Hepatocyte (in vitro differentiated cells): ENCODE results near the gene UGT2B17. TPM values are rescaled to one million over a fixed set of nuclear protein-coding genes. Genes with fewer than 3 reads are reported as not detected.

ENCODE experiments used
- DNase-seq: peaks from one replicate; pipeline ENCODE4 v3.0.0-alpha.2; 2016; ENCODE audit warnings: low spot score
- H2AFZ ChIP-seq: fragments of 200-600 bp; sonication (generic); 2 replicates; pipeline ENCODE4 v1.6.0; 2016; ENCODE audit warnings: antibody characterized with exemption, mild to moderate bottlenecking
- H3K27ac ChIP-seq: fragments of 200-600 bp; sonication (generic); 2 replicates; pipeline ENCODE4 v1.5.1; 2016; ENCODE audit warnings: mild to moderate bottlenecking
- H3K27me3 ChIP-seq: fragments of 200-600 bp; sonication (generic); 2 replicates; pipeline ENCODE4 v1.6.1; 2016
- H3K36me3 ChIP-seq: fragments of 200-600 bp; sonication (generic); replicated peaks from 2 replicates; pipeline ENCODE4 v1.5.1; 2016; ENCODE audit warnings: low read depth; ENCODE audit not compliant: insufficient read depth
- H3K4me1 ChIP-seq: fragments of 200-600 bp; sonication (generic); 2 replicates; pipeline ENCODE4 v1.5.1; 2016; ENCODE audit warnings: mild to moderate bottlenecking, moderate library complexity; ENCODE audit not compliant: insufficient read depth
- H3K4me2 ChIP-seq: fragments of 200-600 bp; sonication (generic); 2 replicates; pipeline ENCODE4 v1.6.0; 2016
- H3K4me3 ChIP-seq: fragments of 200-600 bp; sonication (generic); 2 replicates; pipeline ENCODE4 v1.5.1; 2016; ENCODE audit warnings: mild to moderate bottlenecking
- H3K79me2 ChIP-seq: fragments of 200-600 bp; sonication (generic); 2 replicates; pipeline ENCODE4 v1.6.0; 2017; ENCODE audit warnings: mild to moderate bottlenecking
- H3K9me2 ChIP-seq: fragments of 200-600 bp; sonication (generic); replicated peaks from 2 replicates; pipeline ENCODE4 v1.6.0; 2017; ENCODE audit warnings: mild to moderate bottlenecking; ENCODE audit not compliant: insufficient read depth
- H3K9me3 ChIP-seq: fragments of 200-600 bp; sonication (generic); 2 replicates; pipeline ENCODE4 v1.5.1; 2016; ENCODE audit warnings: low read depth, mild to moderate bottlenecking
- H4K20me1 ChIP-seq: fragments of 200-600 bp; sonication (generic); 2 replicates; pipeline ENCODE4 v1.6.0; 2016; ENCODE audit warnings: mild to moderate bottlenecking; ENCODE audit not compliant: insufficient read depth, poor library complexity, severe bottlenecking
- CTCF ChIP-seq: fragments of 200-600 bp; sonication (generic); IDR thresholded peaks from 2 replicates; pipeline ENCODE4 v1.5.1; 2016; ENCODE audit warnings: antibody characterized with exemption, mild to moderate bottlenecking; ENCODE audit not compliant: poor library complexity
- EZH2 ChIP-seq: fragments of 200-600 bp; sonication (generic); IDR thresholded peaks from 2 replicates; pipeline ENCODE4 v1.6.1; 2016; ENCODE audit warnings: antibody characterized with exemption, mild to moderate bottlenecking, borderline replicate concordance
- EZH2phosphoT487 ChIP-seq: fragments of 200-600 bp; sonication (generic); IDR thresholded peaks from one replicate; pipeline ENCODE4 v1.6.1; 2018; ENCODE audit warnings: antibody characterized with exemption, mild to moderate bottlenecking, low read depth, moderate library complexity; ENCODE audit not compliant: unreplicated experiment, severe bottlenecking
- WGBS: methylation state at CpG from one replicate; pipeline ENCODE4 v1.1.6; 2016; ENCODE audit warnings: low lambda C conversion rate; ENCODE audit errors: missing lambda C conversion rate; 5-methylcytosine and 5-hydroxymethylcytosine counted together
- polyA plus RNA-seq: library from polyadenylated mRNA; unstranded; fragments of >200 nt; fragmentation: Nextera tagmentation; extraction: Ambion mirVana; gene quantifications from 2 replicates; pipeline ENCODE4 v1.2.1, GENCODE V29; 2016
- total RNA-seq: library from RNA; depleted of rRNA; stranded (reverse); fragments of >200 nt; gene quantifications from 2 replicates; pipeline ENCODE4 v1.2.3, GENCODE V29; 2014

UGT2B17 gene
- total and polyA plus RNA-seq, 2 experiments from 2014 or later: 4.4 to 23.6 TPM

- no peak overlapping the region for H2AFZ ChIP-seq
- TF ChIP-seq EZH2 (no peak), CTCF (no peak), EZH2phosphoT487 (no peak)
- no peaks in the 10 kb centered on the region for H3K4me1 ChIP-seq
- H3K27ac ChIP-seq: no peak overlapping the region
- no peaks in the 10 kb centered on the region for H4K20me1 ChIP-seq
- no peaks in the 10 kb centered on the region for H3K79me2 ChIP-seq
- no peaks in the 10 kb centered on the region for H3K36me3 ChIP-seq
- H3K4me2 ChIP-seq: no peak overlapping the region
- no peaks in the 10 kb centered on the region for H3K27me3 ChIP-seq
- WGBS: 60% methylated on average over 1 of the region's 1 CpG
- no peak for DNase-seq
- no peaks in the 10 kb centered on the region for H3K9me2 ChIP-seq
- no peaks in the 10 kb centered on the region for H3K9me3 ChIP-seq
- H3K4me3 ChIP-seq: no peak overlapping the region
These were observed 37.6 kb upstream of the UGT2B17 start for GRCh38 chr4:68613752-68614151.

GRCh38 chr4:68606240-68606639 lies 30.1 kb upstream of the UGT2B17 start:
- no peak overlapping the region for H2AFZ ChIP-seq
- H3K4me3 ChIP-seq: no peak overlapping the region
- no peaks in the 10 kb centered on the region for H3K4me1 ChIP-seq
- no peaks in the 10 kb centered on the region for H3K27me3 ChIP-seq
- WGBS: 93% methylated on average over 1 of the region's 1 CpG
- H3K36me3 ChIP-seq: no peaks in the 10 kb centered on the region
- no peaks in the 10 kb centered on the region for H3K9me3 ChIP-seq
- H3K27ac ChIP-seq: no peak overlapping the region
- H3K4me2 ChIP-seq: no peak overlapping the region
- TF ChIP-seq EZH2phosphoT487: no peak
- no peak for TF ChIP-seq EZH2
- no peak for TF ChIP-seq CTCF
- H3K9me2 ChIP-seq: no peaks in the 10 kb centered on the region
- H4K20me1 ChIP-seq: no peaks in the 10 kb centered on the region
- DNase-seq: no peak
- no peaks in the 10 kb centered on the region for H3K79me2 ChIP-seq

- H3K9me2 ChIP-seq: no peaks in the 10 kb centered on the region
- WGBS: 83% methylated on average over 3 of the region's 3 CpGs
- TF ChIP-seq CTCF (no peak), EZH2 (no peak), EZH2phosphoT487 (no peak)
- H3K4me2 ChIP-seq: no peak overlapping the region
- H3K27ac ChIP-seq: no peak overlapping the region
- H2AFZ ChIP-seq: no peak overlapping the region
- H3K4me3 ChIP-seq: no peak overlapping the region
- no peaks in the 10 kb centered on the region for H3K9me3 ChIP-seq
- H4K20me1 ChIP-seq: no peaks in the 10 kb centered on the region
- H3K36me3 ChIP-seq: no peaks in the 10 kb centered on the region
- H3K79me2 ChIP-seq: no peaks in the 10 kb centered on the region
- H3K4me1 ChIP-seq: no peaks in the 10 kb centered on the region
- H3K27me3 ChIP-seq: no peaks in the 10 kb centered on the region
- no peak for DNase-seq
These were observed 23.0 kb upstream of the UGT2B17 start for GRCh38 chr4:68599150-68599549.

DNA sequence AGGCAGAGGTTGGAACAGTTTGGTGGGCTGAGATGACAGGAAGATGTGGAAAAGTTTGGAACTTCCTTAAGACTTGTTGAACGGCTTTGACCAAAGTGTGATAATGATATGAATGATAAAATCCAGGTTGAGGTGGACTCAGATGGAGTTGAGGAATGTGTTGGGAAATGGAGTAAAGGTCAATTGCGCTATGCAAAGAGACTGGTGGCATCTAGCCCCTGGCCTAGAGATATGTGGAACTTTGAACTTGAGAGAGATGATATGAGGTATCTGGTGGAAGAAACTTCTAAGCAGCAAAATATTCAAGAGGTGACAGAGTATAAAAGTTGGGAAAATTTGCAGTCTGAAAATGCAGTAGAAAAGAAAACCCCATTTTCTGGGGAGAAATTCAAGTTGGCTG lies 21.4 kb upstream of the UGT2B17 start:
- TF ChIP-seq EZH2phosphoT487 (no peak), EZH2 (no peak), CTCF (no peak)
- no peaks in the 10 kb centered on the region for H3K9me3 ChIP-seq
- 75% methylated on average over 2 of the region's 2 CpGs for WGBS

More for the DNA sequence above, 21.4 kb upstream of the UGT2B17 start:
- H3K4me1 ChIP-seq: no peaks in the 10 kb centered on the region
- DNase-seq: no peak
- H4K20me1 ChIP-seq: no peaks in the 10 kb centered on the region
- H2AFZ ChIP-seq: no peak overlapping the region
- H3K9me2 ChIP-seq: no peaks in the 10 kb centered on the region
- no peak overlapping the region for H3K4me2 ChIP-seq
- no peaks in the 10 kb centered on the region for H3K79me2 ChIP-seq
- H3K36me3 ChIP-seq: no peaks in the 10 kb centered on the region
- no peak overlapping the region for H3K27ac ChIP-seq
- H3K4me3 ChIP-seq: no peak overlapping the region
- H3K27me3 ChIP-seq: no peaks in the 10 kb centered on the region
